NOMO-1 (cell line): ENCODE data around the gene CASP10.

ENCODE experiments used
- DNase-seq, 2 experiments: peaks; one replicate each; lab custom pipeline; 2025; ENCODE audit not compliant: unreplicated experiment in 2 of 2; lab: John Stamatoyannopoulos, UW

The CASP10 gene

GRCh38 chr2:201257381-201257955, 74.5 kb downstream of the CASP10 start:
- peak; percentile 78 to 91 for DNase-seq

- peak; percentile 92 to 93 for DNase-seq
Observed at GRCh38 chr2:201257956-201258665, 75.2 kb downstream of the CASP10 start.

- DNase-seq: peak; percentile 71 to 84
Observed at GRCh38 chr2:201258666-201259615, 76.0 kb downstream of the CASP10 start.

DNA sequence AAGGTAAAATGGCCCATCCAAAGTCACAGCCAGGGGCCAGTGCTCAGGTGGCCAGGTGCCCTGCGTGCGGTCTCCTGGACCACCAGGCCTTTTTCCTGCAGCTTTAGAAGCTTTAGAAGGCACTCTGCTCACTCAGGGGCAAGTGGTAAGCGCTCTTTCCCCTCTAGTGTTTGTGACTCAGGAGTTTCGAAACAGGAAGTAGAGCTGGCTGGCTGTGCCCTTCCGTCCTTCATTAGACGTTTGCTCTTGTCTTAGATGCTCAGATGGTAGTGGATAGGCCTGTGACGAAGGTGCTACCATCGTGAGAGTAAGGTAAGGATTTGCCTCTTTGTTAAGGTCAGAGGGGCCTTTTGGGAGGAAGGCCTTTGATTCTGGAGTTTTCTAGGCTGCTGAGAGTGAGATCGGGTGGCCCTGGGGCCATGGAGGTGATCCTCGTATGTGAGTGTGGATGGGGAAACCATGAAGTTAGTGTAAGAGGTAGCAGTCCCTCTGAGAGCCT, 77.4 kb downstream of the CASP10 start, which contains the start of gene CASP8:
Gene CASP8, plus strand, starts transcription at position 235 of the 499 bp plus-strand sequence. CDS start 5,951 bp downstream, outside the sequence.
- DNase-seq: peak; percentile 88 to 91

DNA sequence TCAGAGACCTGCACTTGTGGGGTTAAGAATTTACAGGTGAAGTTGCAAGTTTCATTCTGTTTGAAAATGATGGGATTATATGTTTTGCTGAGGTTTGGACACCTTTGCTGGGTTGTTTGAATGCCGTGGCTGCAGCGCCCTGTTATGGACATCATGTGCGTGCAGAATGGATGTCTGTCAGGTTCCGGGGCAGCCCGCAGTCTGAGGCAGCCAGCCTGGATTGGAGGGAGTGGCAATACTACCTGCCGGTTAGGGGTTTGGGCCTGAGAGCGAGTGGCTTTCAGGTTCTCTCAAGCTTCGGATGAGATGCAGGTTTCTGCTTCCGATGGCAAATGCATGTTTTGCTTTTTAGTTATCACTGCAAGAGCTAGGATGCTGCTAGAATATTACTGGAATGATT, 78.5 kb downstream of the CASP10 start:
- no peak for DNase-seq

- DNase-seq: peak in 1 of 2 experiments; percentile 31
Observed at GRCh38 chr2:201261906-201262305, 79.0 kb downstream of the CASP10 start.

- DNase-seq: peak in 1 of 2 experiments; percentile 34
Observed at GRCh38 chr2:201262718-201263117, 79.8 kb downstream of the CASP10 start.

DNA sequence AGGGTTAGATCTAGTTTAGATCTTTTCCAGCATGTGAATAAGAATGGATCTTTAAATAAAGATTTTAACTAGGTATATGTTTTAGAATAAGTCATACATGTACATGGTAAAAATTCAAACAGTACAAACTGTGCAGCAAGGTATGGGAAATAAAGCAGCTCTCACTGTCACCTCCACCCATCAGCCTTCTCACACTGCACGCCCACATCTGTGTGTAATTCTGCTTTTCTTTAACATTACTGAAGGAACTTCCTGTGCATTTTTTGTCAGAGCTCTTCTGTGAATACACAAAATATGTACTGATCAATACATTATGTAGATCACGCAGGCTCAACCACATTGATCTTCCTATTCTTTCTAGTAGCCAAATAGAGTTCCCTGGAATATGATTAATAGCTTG, 80.8 kb downstream of the CASP10 start:
- no peak for DNase-seq

- no peak for DNase-seq
Observed at GRCh38 chr2:201264472-201265173, 81.7 kb downstream of the CASP10 start.

GRCh38 chr2:201266629-201267028, 83.7 kb downstream of the CASP10 start:
- DNase-seq: no peak

DNA sequence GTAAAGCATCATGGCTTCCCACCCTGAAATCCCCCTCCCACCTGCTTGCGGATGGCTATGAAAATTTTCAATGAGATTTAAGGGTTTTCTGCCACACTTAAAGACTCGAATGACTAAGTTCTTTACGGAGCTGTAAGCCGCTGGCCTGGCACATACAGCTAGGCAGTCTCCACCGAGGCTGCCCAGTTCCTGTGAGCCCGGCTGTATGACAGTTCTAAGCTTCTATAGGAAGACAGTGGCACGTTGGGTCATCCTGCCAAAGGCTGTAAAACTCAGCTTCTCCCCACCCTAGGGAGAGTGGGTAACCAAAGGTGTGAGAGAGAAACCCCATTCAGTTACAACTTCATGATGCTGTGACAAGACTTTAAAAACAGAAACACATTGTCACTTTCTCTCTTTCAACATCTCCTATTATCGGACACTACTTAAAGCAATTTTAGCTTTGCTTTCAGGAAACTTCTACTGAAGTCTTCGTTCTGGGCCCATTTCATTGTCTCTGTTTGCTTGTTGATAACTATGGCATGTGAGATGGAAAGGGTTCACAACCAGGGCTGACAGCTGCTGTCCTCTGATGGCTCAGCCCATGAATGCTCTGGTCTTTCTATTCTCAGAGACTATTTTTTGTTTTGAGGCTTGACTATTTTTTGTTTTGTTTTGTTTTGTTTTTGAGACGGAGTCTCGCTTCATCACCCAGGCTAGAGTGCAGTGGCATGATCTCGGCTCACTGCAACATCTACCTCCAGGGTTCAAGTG, 84.5 kb downstream of the CASP10 start:
- DNase-seq: no peak

GRCh38 chr2:201269764-201270163, 86.8 kb downstream of the CASP10 start:
- no peak for DNase-seq

- DNase-seq: no peak
Observed at GRCh38 chr2:201270293-201271001, 87.5 kb downstream of the CASP10 start.

DNA sequence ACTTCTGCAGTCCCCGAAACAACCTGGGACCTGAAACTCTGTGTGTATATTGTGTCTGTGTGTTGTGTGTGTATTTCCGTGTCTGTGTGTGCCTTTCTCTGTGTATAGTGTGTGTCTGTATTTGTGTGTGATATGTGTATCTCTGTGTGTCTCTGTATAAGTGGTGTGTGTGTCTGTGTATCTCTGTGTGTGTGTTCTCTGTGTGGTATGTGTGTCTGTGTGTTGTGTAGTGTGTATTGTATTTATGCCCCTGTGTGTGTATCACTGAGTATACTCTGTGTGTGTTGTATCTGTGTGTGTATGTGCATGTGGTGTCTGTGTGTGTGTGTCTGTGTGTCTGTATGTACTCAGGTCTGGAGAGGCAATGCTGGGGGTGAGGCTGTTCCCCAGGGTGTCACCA, 89.0 kb downstream of the CASP10 start:
- DNase-seq: no peak

DNA sequence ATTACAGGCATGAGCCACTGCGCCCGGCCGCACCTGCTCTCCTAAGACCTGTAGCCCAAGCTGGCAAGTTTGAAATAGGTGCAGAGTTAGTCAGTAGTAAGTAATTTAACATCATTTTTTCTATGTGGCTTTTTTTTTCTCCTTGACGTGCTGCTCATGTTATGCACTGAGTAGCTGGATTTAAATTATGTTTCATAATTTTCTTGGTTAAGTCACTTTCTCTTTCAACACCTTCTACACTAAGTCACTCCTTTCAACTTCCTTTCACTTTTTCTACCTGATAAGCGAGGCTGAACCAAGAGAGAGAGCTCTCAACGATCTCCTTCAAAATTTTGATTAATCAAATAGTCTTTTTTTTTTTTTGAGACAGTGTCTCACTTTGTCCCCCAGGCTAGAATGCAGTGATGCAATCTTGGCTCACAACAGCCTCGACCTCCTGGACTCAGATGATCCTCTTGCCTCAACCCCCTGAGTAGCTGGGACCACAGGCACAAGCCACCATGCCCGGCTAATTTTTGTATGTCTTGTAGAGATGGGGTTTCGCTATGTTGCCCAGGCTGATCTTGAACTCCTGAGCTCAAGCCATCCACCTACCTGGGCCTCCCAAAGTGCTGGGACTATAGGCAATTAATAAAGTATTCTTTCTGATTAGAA, 90.5 kb downstream of the CASP10 start:
- DNase-seq: no peak

DNA sequence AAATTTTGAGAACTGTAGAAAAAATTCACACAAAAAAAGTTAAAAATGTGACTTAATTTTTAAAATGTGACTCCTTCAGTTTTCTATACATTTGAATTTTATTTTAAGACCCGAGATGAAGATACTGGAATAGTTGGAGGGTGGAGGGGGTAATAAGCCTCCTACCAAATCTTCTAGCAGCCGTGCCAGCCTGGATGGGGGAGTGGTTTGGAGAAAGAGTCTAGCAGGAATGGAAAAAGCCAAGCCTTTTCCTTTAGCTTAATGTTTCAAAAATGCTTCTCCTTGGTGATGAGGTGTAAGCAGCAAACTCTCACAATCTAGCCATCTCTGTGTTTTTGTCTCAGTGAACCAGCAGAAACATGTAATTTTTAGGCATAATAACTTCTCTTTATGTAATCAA, 92.1 kb downstream of the CASP10 start:
- no peak for DNase-seq

DNA sequence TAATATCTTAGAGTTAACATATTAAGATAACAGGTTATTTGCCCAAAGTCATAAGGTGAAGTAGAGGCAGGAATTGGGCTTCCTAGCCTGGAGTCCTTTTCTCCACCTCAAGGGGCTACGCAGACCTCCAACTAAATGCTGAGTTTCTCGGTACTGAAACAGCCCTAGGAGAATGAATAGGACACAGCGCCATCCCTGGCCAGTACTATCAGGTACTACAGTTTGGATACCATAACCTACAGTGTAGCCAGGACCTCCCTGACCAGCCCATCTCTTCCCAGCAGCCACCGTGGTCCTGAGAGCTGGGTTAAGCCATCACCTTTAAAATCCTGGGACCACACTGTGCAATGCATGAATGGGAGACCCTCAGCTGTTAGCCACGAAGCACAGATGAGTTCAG, 93.0 kb downstream of the CASP10 start:
- no peak for DNase-seq

GRCh38 chr2:201276511-201276910, 93.6 kb downstream of the CASP10 start:
- no peak for DNase-seq
